NT2/D1 (cell line): ENCODE measurements around the gene PARD6A.

Experiments used
- DNase-seq: peaks from one replicate; pipeline ENCODE4 v3.0.0-alpha.2; 2011; ENCODE audit warnings: low read depth, low spot score
- H3K27me3 ChIP-seq: 2 replicates; pipeline ENCODE4 v1.6.0; 2011; ENCODE audit warnings: mild to moderate bottlenecking; ENCODE audit not compliant: insufficient read length, insufficient read depth
- H3K36me3 ChIP-seq: 2 replicates; pipeline ENCODE4 v1.6.1; 2011; ENCODE audit warnings: mild to moderate bottlenecking, low read length, mixed read lengths; ENCODE audit not compliant: insufficient read depth, insufficient read length
- H3K4me1 ChIP-seq: 2 replicates; pipeline ENCODE4 v1.5.1; 2011; ENCODE audit not compliant: insufficient read depth, insufficient read length
- H3K4me3 ChIP-seq: 2 replicates; pipeline ENCODE4 v1.5.1; 2011; ENCODE audit warnings: low read depth; ENCODE audit not compliant: insufficient read length
- H3K9ac ChIP-seq: 2 replicates; pipeline ENCODE4 v1.6.0; 2011; ENCODE audit warnings: low read depth; ENCODE audit not compliant: insufficient read length
- H3K9me3 ChIP-seq: 2 replicates; pipeline ENCODE4 v1.5.1; 2011; ENCODE audit warnings: mild to moderate bottlenecking, low read length; ENCODE audit not compliant: insufficient read depth
- SUZ12 ChIP-seq: IDR thresholded peaks from 2 replicates; pipeline ENCODE4 v1.6.1; 2011; ENCODE audit not compliant: insufficient read length, insufficient read depth; ENCODE audit errors: extremely low read depth
- YY1 ChIP-seq: IDR thresholded peaks from 2 replicates; pipeline ENCODE4 v1.6.1; 2011; ENCODE audit not compliant: insufficient read length, insufficient read depth
- ZNF274 ChIP-seq: IDR thresholded peaks from 2 replicates; pipeline ENCODE4 v1.6.1; 2011; ENCODE audit warnings: mild to moderate bottlenecking, low read depth, low read length

The PARD6A gene

GRCh38 chr16:67694611-67695010 is 33.9 kb downstream of the PARD6A start:
- TF ChIP-seq SUZ12, result no peak
- no peak for TF ChIP-seq YY1
- TF ChIP-seq ZNF274, result no peak
- H3K36me3 ChIP-seq, result peaks cover 13% of the 10 kb centered on the region
- H3K4me3 ChIP-seq, result no peak overlapping the region
- DNase-seq, result no peak
- peaks cover 8% of the 10 kb centered on the region; the same call in 1 of the 2 replicates for H3K9me3 ChIP-seq
- no peaks in the 10 kb centered on the region for H3K27me3 ChIP-seq
- no peaks in the 10 kb centered on the region for H3K4me1 ChIP-seq
- H3K9ac ChIP-seq, result no peak overlapping the region

DNA sequence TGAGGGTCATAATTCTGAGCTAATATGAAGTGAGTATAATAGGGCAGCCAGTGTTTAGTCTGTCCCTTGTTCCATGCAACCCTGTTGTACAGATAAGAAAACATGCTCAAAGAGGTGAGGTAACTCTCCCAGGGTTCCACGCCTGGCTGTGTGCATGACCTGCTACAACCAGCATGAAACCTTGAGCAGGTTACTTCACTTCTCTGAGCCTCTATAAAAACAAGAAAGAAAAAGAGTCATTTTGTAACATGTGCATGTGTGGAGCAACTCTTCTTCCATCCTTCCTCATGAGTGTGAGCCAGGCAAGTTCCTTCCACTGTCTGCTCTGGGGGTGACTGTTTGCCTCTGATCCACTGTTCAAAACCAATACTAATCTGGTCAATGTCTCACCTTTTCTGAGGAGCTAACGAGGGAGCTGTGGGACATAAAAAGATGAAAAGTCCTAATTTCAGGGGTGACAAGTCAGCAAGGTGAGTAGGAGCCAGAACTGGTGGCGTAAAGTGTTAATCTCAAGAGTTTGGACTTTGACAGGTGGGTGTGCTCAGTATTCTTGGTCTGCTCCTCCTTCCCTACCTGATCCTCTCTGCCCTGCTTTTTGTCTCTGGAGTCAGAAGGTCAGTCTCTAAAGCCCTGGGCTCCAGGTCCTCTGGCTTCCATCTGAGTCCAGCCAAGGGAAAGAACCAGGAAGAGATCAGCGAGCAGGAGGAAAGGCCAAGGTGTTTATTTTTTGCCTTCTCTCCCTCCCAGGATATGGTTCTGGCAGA is 36.8 kb downstream of the PARD6A start:
- peaks cover 13% of the 10 kb centered on the region; the same call in 1 of the 2 replicates for H3K9me3 ChIP-seq
- no peaks in the 10 kb centered on the region for H3K4me1 ChIP-seq
- no peak overlapping the region for H3K9ac ChIP-seq
- peaks cover 13% of the 10 kb centered on the region for H3K36me3 ChIP-seq
- no peaks in the 10 kb centered on the region for H3K27me3 ChIP-seq
- TF ChIP-seq SUZ12 (no peak), YY1 (no peak), ZNF274 (no peak)
- no peak overlapping the region for H3K4me3 ChIP-seq
- DNase-seq, result no peak

- H3K9me3 ChIP-seq, result peaks cover 13% of the 10 kb centered on the region; the same call in 1 of the 2 replicates
- no peak for DNase-seq
- no peaks in the 10 kb centered on the region for H3K27me3 ChIP-seq
- H3K36me3 ChIP-seq, result peaks cover 13% of the 10 kb centered on the region
- no peak overlapping the region for H3K4me3 ChIP-seq
- H3K9ac ChIP-seq, result no peak overlapping the region
- no peaks in the 10 kb centered on the region for H3K4me1 ChIP-seq
- TF ChIP-seq YY1 (no peak), SUZ12 (no peak), ZNF274 (no peak)
Measured at GRCh38 chr16:67699265-67699664, 38.5 kb downstream of the PARD6A start.

DNA sequence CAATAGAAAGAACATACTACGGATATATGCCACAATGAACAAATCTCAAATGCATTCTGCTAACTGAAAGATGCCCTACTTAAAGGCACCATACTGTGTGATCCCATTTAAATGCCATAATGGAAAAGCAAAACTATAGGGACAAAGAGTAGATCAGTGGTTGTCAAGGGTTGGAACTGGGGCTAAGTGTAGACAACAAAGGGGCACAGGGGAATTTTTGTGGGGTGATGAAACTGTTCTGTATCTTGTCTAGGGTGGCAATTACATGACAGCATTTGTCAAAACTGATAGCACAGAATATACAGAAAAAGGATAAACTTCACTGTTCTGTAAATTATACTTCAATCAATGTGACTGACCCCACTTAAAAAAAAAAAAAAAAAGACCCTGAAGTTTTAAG is 40.7 kb downstream of the PARD6A start:
- no peak for DNase-seq

GRCh38 chr16:67702130-67702529 is 41.4 kb downstream of the PARD6A start:
- Histone ChIP-seq H3K4me3 (no peak overlapping the region), H3K27me3 (no peaks in the 10 kb centered on the region), H3K9ac (no peak overlapping the region), H3K4me1 (no peaks in the 10 kb centered on the region), H3K36me3 (peaks cover 17% of the 10 kb centered on the region), H3K9me3 (peaks cover 13% of the 10 kb centered on the region; the same call in 1 of the 2 replicates)
- TF ChIP-seq YY1 (no peak), ZNF274 (no peak), SUZ12 (no peak)
- DNase-seq, result no peak

More for the DNA sequence above, 40.7 kb downstream of the PARD6A start:
- Histone ChIP-seq H3K9me3 (peaks cover 13% of the 10 kb centered on the region; the same call in 1 of the 2 replicates), H3K4me3 (no peak overlapping the region), H3K27me3 (no peaks in the 10 kb centered on the region), H3K9ac (no peak overlapping the region), H3K4me1 (no peaks in the 10 kb centered on the region), H3K36me3 (peaks cover 17% of the 10 kb centered on the region)
- no peak for TF ChIP-seq SUZ12
- TF ChIP-seq ZNF274, result no peak
- no peak for TF ChIP-seq YY1

DNA sequence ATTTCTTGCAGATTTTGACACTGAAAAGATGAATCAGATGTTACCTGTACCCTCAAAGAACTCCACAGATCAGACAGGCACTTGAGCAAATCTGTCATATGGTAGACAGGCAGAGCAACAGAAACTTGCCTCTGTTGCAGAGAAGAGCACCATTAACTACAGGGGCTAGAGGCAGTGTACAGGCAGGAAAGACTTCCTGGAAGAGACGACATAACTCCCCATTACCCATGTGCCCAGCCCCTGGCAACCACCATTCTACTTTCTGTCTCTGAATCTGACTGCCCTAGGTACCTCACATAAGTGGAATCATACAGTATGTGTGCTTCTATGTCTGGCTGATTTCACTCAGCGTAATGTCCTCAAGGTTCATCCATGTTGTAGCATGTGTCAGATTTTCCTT is 42.9 kb downstream of the PARD6A start:
- H3K9ac ChIP-seq, result no peak overlapping the region
- peaks cover 13% of the 10 kb centered on the region; the same call in 1 of the 2 replicates for H3K9me3 ChIP-seq
- DNase-seq, result no peak
- H3K27me3 ChIP-seq, result no peaks in the 10 kb centered on the region
- TF ChIP-seq SUZ12, result no peak
- TF ChIP-seq YY1, result no peak
- H3K36me3 ChIP-seq, result peaks cover 7% of the 10 kb centered on the region
- H3K4me1 ChIP-seq, result no peaks in the 10 kb centered on the region
- H3K4me3 ChIP-seq, result no peak overlapping the region

GRCh38 chr16:67704110-67704509 is 43.4 kb downstream of the PARD6A start:
- DNase-seq, result no peak
- Histone ChIP-seq H3K36me3 (peaks cover 4% of the 10 kb centered on the region), H3K4me3 (no peak overlapping the region), H3K27me3 (no peaks in the 10 kb centered on the region), H3K4me1 (no peaks in the 10 kb centered on the region), H3K9me3 (peaks cover 9% of the 10 kb centered on the region; the same call in 1 of the 2 replicates), H3K9ac (no peak overlapping the region)
- no peak for TF ChIP-seq ZNF274
- TF ChIP-seq SUZ12, result no peak
- TF ChIP-seq YY1, result no peak
